SJSA1 (cell line): ENCODE data around the gene DNAAF9. TPM values are rescaled to one million over a fixed set of nuclear protein-coding genes. Genes with fewer than 3 reads are reported as not detected.

Experiments used
- DNase-seq, 2 experiments: peaks; one replicate each; pipeline ENCODE4 v3.0.0-alpha.2; 2015 to 2020; ENCODE audit warnings: low spot score in 2 of 2, low read depth in 1 of 2
- H3K27ac ChIP-seq: fragments of 250-450 bp; sonication (Bioruptor Pico); 2 replicates; pipeline ENCODE4 v1.5.1; 2020; ENCODE audit warnings: mild to moderate bottlenecking, moderate library complexity
- H3K27me3 ChIP-seq: fragments of 250-450 bp; sonication (Bioruptor Pico); replicated peaks from 2 replicates; pipeline ENCODE4 v1.5.1; 2020; ENCODE audit warnings: mild to moderate bottlenecking, moderate library complexity
- H3K36me3 ChIP-seq: fragments of 250-450 bp; sonication (Bioruptor Pico); 2 replicates; pipeline ENCODE4 v1.5.1; 2020; ENCODE audit warnings: mild to moderate bottlenecking
- H3K4me1 ChIP-seq: fragments of 250-450 bp; sonication (Bioruptor Pico); replicated peaks from 2 replicates; pipeline ENCODE4 v1.6.1; 2021; ENCODE audit warnings: mild to moderate bottlenecking
- H3K4me3 ChIP-seq: fragments of 250-450 bp; sonication (Bioruptor Pico); 2 replicates; pipeline ENCODE4 v1.5.1; 2020; ENCODE audit warnings: mild to moderate bottlenecking
- H3K9me3 ChIP-seq: fragments of 250-450 bp; sonication (Bioruptor Pico); replicated peaks from 2 replicates; pipeline ENCODE4 v1.5.1; 2020; ENCODE audit warnings: mild to moderate bottlenecking
- total RNA-seq: library from RNA; depleted of rRNA; stranded (reverse); fragments of >200 nt; shearing (Covaris generic); gene quantifications from 2 replicates; pipeline ENCODE4 v1.2.3, GENCODE V29; 2014; rRNA removed

DNAAF9 gene
- 9.4 and 12.3 TPM in 2 replicates for total RNA-seq

GRCh38 chr20:3407040-3407770 is at the start of gene DNAAF9:
DNAAF9 (minus strand) TSS chr20:3407669; CDS start chr20:3407557, 112 bp downstream.
- H3K27me3 ChIP-seq, result peaks cover 3% of the 10 kb centered on the region; the same call in 1 of the 2 replicates
- no peaks in the 10 kb centered on the region for H3K9me3 ChIP-seq
- H3K4me3 ChIP-seq, result peak within 1 kb of the TSS; percentile 95
- peak within 1 kb of the TSS; percentile 86 for H3K27ac ChIP-seq
- H3K36me3 ChIP-seq, result peaks cover 3% of the 10 kb centered on the region
- peaks cover 28% of the 10 kb centered on the region for H3K4me1 ChIP-seq
- DNase-seq, result peak; percentile 66 to 79

GRCh38 chr20:3456648-3457047 is 49.2 kb upstream of the DNAAF9 start:
- Histone ChIP-seq H3K36me3 (no peaks in the 10 kb centered on the region), H3K9me3 (no peaks in the 10 kb centered on the region), H3K4me1 (0 out of 2 replicates have a peak, but pooled peaks cover 3% of the 10 kb centered on the region), H3K27ac (no peak overlapping the region), H3K27me3 (peaks cover 9% of the 10 kb centered on the region; the same call in 1 of the 2 replicates), H3K4me3 (no peak overlapping the region)
- no peak for DNase-seq

- Histone ChIP-seq H3K27ac (no peak overlapping the region), H3K4me1 (0 out of 2 replicates have a peak, but pooled peaks cover 3% of the 10 kb centered on the region), H3K9me3 (no peaks in the 10 kb centered on the region), H3K36me3 (no peaks in the 10 kb centered on the region), H3K27me3 (peaks cover 11% of the 10 kb centered on the region), H3K4me3 (no peak overlapping the region)
- DNase-seq, result no peak
Measured at GRCh38 chr20:3454831-3455230, 47.4 kb upstream of the DNAAF9 start.

DNA sequence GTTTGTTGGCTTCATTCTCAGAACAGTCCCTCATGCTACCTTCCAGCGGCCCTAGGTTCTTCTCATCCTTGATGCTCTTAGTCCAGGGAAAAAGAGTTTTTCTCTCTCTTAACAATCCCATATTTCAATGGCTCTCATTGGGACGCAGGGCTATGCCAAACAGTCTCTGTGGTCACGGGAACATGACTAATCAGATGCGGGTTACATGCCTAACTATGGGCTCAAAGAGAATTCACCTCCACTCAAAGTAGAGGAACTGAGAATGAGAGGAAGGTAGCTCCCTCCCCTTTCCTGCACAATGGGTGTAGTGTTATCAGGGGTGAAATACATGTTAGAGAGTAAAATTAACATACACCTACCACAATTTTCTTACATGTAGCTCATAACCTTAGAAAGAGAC is 45.2 kb upstream of the DNAAF9 start:
- peaks cover 8% of the 10 kb centered on the region for H3K27me3 ChIP-seq
- DNase-seq, result no peak
- no peaks in the 10 kb centered on the region for H3K36me3 ChIP-seq
- no peaks in the 10 kb centered on the region for H3K9me3 ChIP-seq
- H3K4me1 ChIP-seq, result 0 out of 2 replicates have a peak, but pooled peaks cover 3% of the 10 kb centered on the region
- H3K4me3 ChIP-seq, result no peak overlapping the region
- no peak overlapping the region for H3K27ac ChIP-seq

GRCh38 chr20:3452136-3452535 is 44.7 kb upstream of the DNAAF9 start:
- Histone ChIP-seq H3K4me1 (0 out of 2 replicates have a peak, but pooled peaks cover 3% of the 10 kb centered on the region), H3K27me3 (peaks cover 8% of the 10 kb centered on the region), H3K4me3 (no peak overlapping the region), H3K9me3 (no peaks in the 10 kb centered on the region), H3K27ac (no peak overlapping the region), H3K36me3 (no peaks in the 10 kb centered on the region)
- no peak for DNase-seq

GRCh38 chr20:3449319-3449718 is 41.9 kb upstream of the DNAAF9 start:
- Histone ChIP-seq H3K27me3 (peaks cover 18% of the 10 kb centered on the region), H3K4me3 (no peak overlapping the region), H3K36me3 (no peaks in the 10 kb centered on the region), H3K4me1 (0 out of 2 replicates have a peak, but pooled peaks cover 3% of the 10 kb centered on the region), H3K9me3 (no peaks in the 10 kb centered on the region), H3K27ac (no peak overlapping the region)
- DNase-seq, result no peak

DNA sequence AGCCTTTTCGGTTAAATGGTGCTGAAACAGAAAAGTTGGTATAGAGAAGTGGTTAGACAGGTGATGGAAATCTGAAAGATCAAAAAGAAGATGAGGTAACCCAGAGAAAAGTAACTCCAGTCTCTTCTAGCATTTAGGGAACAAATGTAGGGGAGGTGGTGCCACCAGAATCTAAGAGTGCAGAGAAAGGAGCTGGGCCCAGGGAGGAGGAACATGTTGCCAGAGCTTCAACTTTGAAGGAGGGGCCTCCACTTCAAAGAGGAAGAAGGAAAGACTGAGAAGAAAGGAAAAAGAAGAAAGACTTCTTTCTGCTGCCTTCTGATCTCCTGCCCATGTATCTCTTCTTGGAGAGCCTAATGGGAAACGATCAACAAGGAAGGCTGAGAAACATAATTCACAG is 39.9 kb upstream of the DNAAF9 start:
- no peaks in the 10 kb centered on the region for H3K36me3 ChIP-seq
- H3K4me3 ChIP-seq, result no peak overlapping the region
- DNase-seq, result no peak
- H3K27ac ChIP-seq, result no peak overlapping the region
- H3K4me1 ChIP-seq, result no peaks in the 10 kb centered on the region
- no peaks in the 10 kb centered on the region for H3K9me3 ChIP-seq
- peaks cover 21% of the 10 kb centered on the region for H3K27me3 ChIP-seq

DNA sequence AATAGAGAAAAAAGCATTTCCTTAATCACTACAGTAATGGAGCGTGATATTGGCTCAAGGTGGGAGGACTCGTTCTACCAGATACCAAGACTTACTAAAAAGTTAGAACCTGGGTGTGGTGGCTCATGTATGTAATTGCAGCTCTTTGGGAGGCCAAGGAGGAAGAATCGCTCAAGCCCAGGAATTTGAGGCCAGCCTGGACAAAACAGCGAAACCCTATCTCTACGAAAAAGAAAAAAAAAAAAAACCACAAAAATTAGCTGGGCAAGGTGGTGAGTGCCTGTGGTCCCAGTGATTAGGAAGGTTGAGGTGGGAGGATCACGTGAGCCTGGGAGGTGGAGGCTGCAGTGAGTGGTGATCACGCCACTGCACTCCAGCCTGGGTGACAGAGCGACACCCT is 39.3 kb upstream of the DNAAF9 start:
- no peaks in the 10 kb centered on the region for H3K9me3 ChIP-seq
- DNase-seq, result no peak
- peaks cover 22% of the 10 kb centered on the region for H3K27me3 ChIP-seq
- H3K4me1 ChIP-seq, result no peaks in the 10 kb centered on the region
- H3K36me3 ChIP-seq, result no peaks in the 10 kb centered on the region
- no peak overlapping the region for H3K27ac ChIP-seq
- H3K4me3 ChIP-seq, result no peak overlapping the region

- Histone ChIP-seq H3K4me1 (no peaks in the 10 kb centered on the region), H3K4me3 (no peak overlapping the region), H3K36me3 (no peaks in the 10 kb centered on the region), H3K27ac (no peak overlapping the region), H3K27me3 (no peaks in the 10 kb centered on the region), H3K9me3 (no peaks in the 10 kb centered on the region)
- DNase-seq, result no peak
Measured at GRCh38 chr20:3436864-3437574, 29.6 kb upstream of the DNAAF9 start.

- no peaks in the 10 kb centered on the region for H3K9me3 ChIP-seq
- H3K4me1 ChIP-seq, result no peaks in the 10 kb centered on the region
- H3K27ac ChIP-seq, result no peak overlapping the region
- H3K4me3 ChIP-seq, result no peak overlapping the region
- no peaks in the 10 kb centered on the region for H3K36me3 ChIP-seq
- no peak for DNase-seq
- no peaks in the 10 kb centered on the region for H3K27me3 ChIP-seq
Measured at GRCh38 chr20:3434232-3434631, 26.8 kb upstream of the DNAAF9 start.

DNA sequence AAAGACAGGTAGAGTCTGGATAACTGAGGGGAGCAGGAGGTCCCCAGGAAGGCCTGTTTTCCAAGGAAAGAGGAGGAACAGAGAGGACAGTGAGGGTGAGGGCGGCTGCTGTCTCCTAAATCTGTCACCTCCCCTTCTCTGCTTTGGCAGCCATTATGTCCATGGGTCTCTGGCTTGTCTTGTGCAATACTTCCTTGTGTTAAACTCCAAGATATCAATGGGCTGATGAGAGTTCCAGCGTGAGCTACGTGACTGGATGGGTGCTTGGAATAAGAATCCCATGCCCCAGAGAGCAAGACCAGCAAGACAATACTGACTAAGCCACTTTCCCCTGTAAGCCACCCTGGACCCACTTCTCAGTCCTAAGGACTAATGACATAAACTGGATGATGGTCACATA is 26.3 kb upstream of the DNAAF9 start:
- no peak for DNase-seq
- no peaks in the 10 kb centered on the region for H3K36me3 ChIP-seq
- H3K27ac ChIP-seq, result no peak overlapping the region
- no peaks in the 10 kb centered on the region for H3K9me3 ChIP-seq
- no peaks in the 10 kb centered on the region for H3K4me1 ChIP-seq
- no peak overlapping the region for H3K4me3 ChIP-seq
- H3K27me3 ChIP-seq, result no peaks in the 10 kb centered on the region

DNA sequence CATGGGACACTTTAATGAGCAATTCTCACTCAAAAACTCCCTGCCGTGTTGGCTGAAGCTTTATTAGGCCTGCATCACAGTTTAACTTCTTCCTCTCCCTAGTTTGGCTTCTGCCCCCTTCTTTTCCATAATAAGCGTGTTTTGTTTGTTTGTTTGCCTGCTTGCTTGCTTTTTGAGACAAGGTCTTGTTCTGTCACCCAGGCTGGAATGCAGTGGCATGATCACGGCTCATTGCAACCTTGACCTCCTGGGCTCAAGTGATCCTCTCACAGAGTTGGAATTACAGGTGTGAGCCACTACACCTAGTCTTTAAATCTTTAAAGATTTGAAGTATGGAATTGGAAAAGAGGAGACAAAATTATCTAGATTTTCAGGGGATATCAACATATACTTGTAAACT is 25.4 kb upstream of the DNAAF9 start:
- H3K27ac ChIP-seq, result no peak overlapping the region
- H3K36me3 ChIP-seq, result no peaks in the 10 kb centered on the region
- no peak for DNase-seq
- H3K4me3 ChIP-seq, result no peak overlapping the region
- no peaks in the 10 kb centered on the region for H3K9me3 ChIP-seq
- no peaks in the 10 kb centered on the region for H3K4me1 ChIP-seq
- H3K27me3 ChIP-seq, result no peaks in the 10 kb centered on the region

GRCh38 chr20:3431109-3431508 is 23.6 kb upstream of the DNAAF9 start:
- Histone ChIP-seq H3K27ac (no peak overlapping the region), H3K27me3 (no peaks in the 10 kb centered on the region), H3K36me3 (no peaks in the 10 kb centered on the region), H3K4me1 (no peaks in the 10 kb centered on the region), H3K4me3 (no peak overlapping the region), H3K9me3 (no peaks in the 10 kb centered on the region)
- no peak for DNase-seq

DNA sequence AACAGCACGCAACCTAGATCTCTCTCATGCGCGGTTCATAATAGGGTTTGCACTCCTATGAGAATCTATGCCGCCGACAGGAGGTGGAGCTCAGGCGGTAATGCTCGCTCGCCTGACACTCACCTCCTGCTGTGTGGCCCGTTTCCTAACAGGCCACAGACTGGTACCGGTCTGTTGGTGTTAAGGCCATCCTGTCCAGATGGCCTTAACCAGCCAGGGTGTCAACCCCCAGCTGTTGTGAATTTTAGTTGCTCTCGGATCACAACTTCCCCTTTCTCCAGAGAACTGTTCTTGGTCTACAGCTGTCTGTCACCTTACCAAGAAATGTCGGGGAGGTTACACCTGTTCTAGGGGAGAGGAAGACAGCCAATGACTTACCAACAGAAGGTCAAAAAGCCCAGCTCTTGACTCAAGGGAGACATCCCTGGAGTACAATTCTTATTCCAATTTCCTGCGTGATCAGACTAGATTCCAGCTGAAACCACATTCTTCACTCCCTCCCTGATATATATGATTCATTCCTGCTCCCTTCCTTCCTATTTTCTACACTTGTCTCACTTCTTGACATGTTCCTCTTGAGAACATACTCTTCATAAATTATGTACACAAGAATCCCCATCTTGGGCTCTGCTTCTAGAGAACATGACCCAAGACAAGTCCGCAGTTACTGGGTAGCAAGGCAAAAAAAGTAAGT is 23.1 kb upstream of the DNAAF9 start:
- H3K4me3 ChIP-seq, result no peak overlapping the region
- no peak for DNase-seq
- H3K4me1 ChIP-seq, result no peaks in the 10 kb centered on the region
- no peaks in the 10 kb centered on the region for H3K9me3 ChIP-seq
- H3K27me3 ChIP-seq, result no peaks in the 10 kb centered on the region
- no peak overlapping the region for H3K27ac ChIP-seq
- no peaks in the 10 kb centered on the region for H3K36me3 ChIP-seq
